Hepatic stellate cell (primary cell): ENCODE results near the gene TEX22.

ENCODE experiments used
- DNase-seq: peaks from one replicate; pipeline ENCODE4 v3.0.0; 2011; ENCODE audit warnings: low spot score

The TEX22 gene

GRCh38 chr14:105400016-105400415, 1.7 kb downstream of the TEX22 start:
- DNase-seq, result no peak

GRCh38 chr14:105401699-105402098, 3.4 kb downstream of the TEX22 start:
- no peak for DNase-seq

- DNase-seq, result no peak
Observed at GRCh38 chr14:105408592-105408991, 10.3 kb downstream of the TEX22 start.

GRCh38 chr14:105409364-105409763, 11.0 kb downstream of the TEX22 start:
- DNase-seq, result no peak

- DNase-seq, result no peak
Observed at GRCh38 chr14:105410642-105411016, 12.3 kb downstream of the TEX22 start.

- peak; percentile 92 for DNase-seq
Observed at GRCh38 chr14:105411017-105411941, 12.9 kb downstream of the TEX22 start.

- no peak for DNase-seq
Observed at GRCh38 chr14:105411985-105412770, 13.8 kb downstream of the TEX22 start.

GRCh38 chr14:105412771-105413543, 14.6 kb downstream of the TEX22 start:
- DNase-seq, result no peak

- DNase-seq, result no peak
Observed at GRCh38 chr14:105413544-105413886, 15.2 kb downstream of the TEX22 start.

- DNase-seq, result peak; percentile 90
Observed at GRCh38 chr14:105414456-105415371, 16.4 kb downstream of the TEX22 start.

- DNase-seq, result no peak
Observed at GRCh38 chr14:105415481-105416428, 17.4 kb downstream of the TEX22 start.

- no peak for DNase-seq
Observed at GRCh38 chr14:105416671-105417070, 18.3 kb downstream of the TEX22 start.

GRCh38 chr14:105417690-105418121, 19.4 kb downstream of the TEX22 start:
- no peak for DNase-seq

- no peak for DNase-seq
Observed at GRCh38 chr14:105418269-105419194, 20.2 kb downstream of the TEX22 start.

GRCh38 chr14:105419195-105420091, 21.1 kb downstream of the TEX22 start, which contains the start of gene MTA1:
TSS of gene MTA1 (plus strand) at chr14:105419827. CDS start at chr14:105420036, 209 bp downstream.
- peak; percentile 66 for DNase-seq

GRCh38 chr14:105420101-105420973, 22.0 kb downstream of the TEX22 start:
- no peak for DNase-seq
